Right atrium auricular region (tissue), 2 donors: Measurements from ENCODE around the gene FOXF1. TPM values are rescaled to one million over a fixed set of nuclear protein-coding genes. Genes with fewer than 3 reads are reported as not detected.

ENCODE experiments used
- DNase-seq: peaks from one replicate; pipeline ENCODE4 v3.0.0-alpha.2; 2019; ENCODE audit warnings: low spot score
- H3K27ac ChIP-seq, 2 donors: fragments of 200-600 bp; sonication (generic); 1 replicate in 1 of 2; 2 replicates in 1 of 2; pipeline ENCODE4 v1.5.1; 2016 to 2019
- H3K27me3 ChIP-seq, 2 donors: fragments of 200-600 bp; sonication (generic); one replicate each; pipeline versions ENCODE4 v1.5.1 to v1.6.0; 2017 to 2019
- H3K36me3 ChIP-seq: fragments of 200-600 bp; sonication (generic); one replicate; pipeline ENCODE4 v1.5.1; 2016
- H3K4me1 ChIP-seq, 2 donors: fragments of 200-600 bp; sonication (generic); one replicate each; pipeline versions ENCODE4 v1.5.1 to v1.6.0; 2017 to 2019
- H3K4me3 ChIP-seq, 2 donors: fragments of 200-600 bp; sonication (generic); 1 replicate in 1 of 2; 2 replicates in 1 of 2; pipeline ENCODE4 v1.5.1; 2017 to 2019; ENCODE audit warnings: mild to moderate bottlenecking in 1 of 2, moderate library complexity in 1 of 2
- H3K9me3 ChIP-seq, 2 donors: fragments of 200-600 bp; sonication (generic); one replicate each; pipeline ENCODE4 v1.5.1; 2019
- CTCF ChIP-seq, 2 donors: fragments of 200-600 bp; sonication (generic); IDR thresholded peaks; one replicate each; pipeline ENCODE4 v1.5.1; 2019; ENCODE audit warnings: antibody characterized with exemption in 2 of 2
- total RNA-seq, 2 donors: library from RNA; depleted of rRNA; stranded (reverse); fragments of >200 nt; gene quantifications; one replicate each; pipeline ENCODE4 v1.1.0, GENCODE V29; 2016

The FOXF1 gene
- total RNA-seq, 2 donors from 2014 or later: 0.44 TPM; not detected in 1

- TF ChIP-seq CTCF (IDR thresholded peaks at IDR 0.05): no peak
- Histone ChIP-seq H3K27me3 (peaks cover 39 to 78% of the 10 kb centered on the region in 2 donors), H3K9me3 (no peaks in the 10 kb centered on the region), H3K27ac (no peak overlapping the region), H3K4me3 (no peak overlapping the region), H3K36me3 (no peaks in the 10 kb centered on the region), H3K4me1 (peaks cover 0 to 25% of the 10 kb centered on the region in 2 donors)
- DNase-seq: no peak
Measured at GRCh38 chr16:86496262-86496928, 13.9 kb upstream of the FOXF1 start.

GRCh38 chr16:86496929-86497461, 13.3 kb upstream of the FOXF1 start:
- Histone ChIP-seq H3K27me3 (peaks cover 39 to 78% of the 10 kb centered on the region in 2 donors), H3K27ac (no peak overlapping the region), H3K9me3 (no peaks in the 10 kb centered on the region), H3K4me1 (peaks cover 0 to 25% of the 10 kb centered on the region in 2 donors), H3K4me3 (no peak overlapping the region), H3K36me3 (no peaks in the 10 kb centered on the region)
- TF ChIP-seq CTCF (IDR thresholded peaks at IDR 0.05): no peak
- DNase-seq: no peak

- Histone ChIP-seq H3K36me3 (no peaks in the 10 kb centered on the region), H3K9me3 (no peaks in the 10 kb centered on the region), H3K27ac (no peak overlapping the region), H3K27me3 (peaks cover 39 to 77% of the 10 kb centered on the region in 2 donors), H3K4me1 (peaks cover 0 to 25% of the 10 kb centered on the region in 2 donors), H3K4me3 (no peak overlapping the region)
- no peak for DNase-seq
- TF ChIP-seq CTCF (IDR thresholded peaks at IDR 0.05): no peak
Measured at GRCh38 chr16:86497551-86498021, 12.7 kb upstream of the FOXF1 start.

GRCh38 chr16:86498155-86498670, 12.1 kb upstream of the FOXF1 start:
- Histone ChIP-seq H3K4me1 (peaks cover 0 to 25% of the 10 kb centered on the region in 2 donors), H3K27ac (no peak overlapping the region), H3K9me3 (no peaks in the 10 kb centered on the region), H3K36me3 (no peaks in the 10 kb centered on the region), H3K27me3 (peaks cover 43 to 79% of the 10 kb centered on the region in 2 donors), H3K4me3 (peak overlapping the region in 1 of 2 donors; percentile 1)
- no peak for DNase-seq
- no peak for TF ChIP-seq CTCF (IDR thresholded peaks at IDR 0.05)

- Histone ChIP-seq H3K4me3 (peak overlapping the region in 1 of 2 donors; percentile 1), H3K36me3 (no peaks in the 10 kb centered on the region), H3K27ac (no peak overlapping the region), H3K4me1 (peaks cover 0 to 25% of the 10 kb centered on the region in 2 donors), H3K9me3 (no peaks in the 10 kb centered on the region), H3K27me3 (peaks cover 50 to 81% of the 10 kb centered on the region in 2 donors)
- no peak for TF ChIP-seq CTCF (IDR thresholded peaks at IDR 0.05)
- no peak for DNase-seq
Measured at GRCh38 chr16:86498671-86499439, 11.5 kb upstream of the FOXF1 start.
